ENCODE measurements around the gene DNAJC18. TPM values are rescaled to one million over a fixed set of nuclear protein-coding genes. Genes with fewer than 3 reads are reported as not detected.

The DNAJC18 gene
- total and polyA plus RNA-seq, 2 experiments from 2014 or later, result 13.4 to 18.9 TPM

DNA sequence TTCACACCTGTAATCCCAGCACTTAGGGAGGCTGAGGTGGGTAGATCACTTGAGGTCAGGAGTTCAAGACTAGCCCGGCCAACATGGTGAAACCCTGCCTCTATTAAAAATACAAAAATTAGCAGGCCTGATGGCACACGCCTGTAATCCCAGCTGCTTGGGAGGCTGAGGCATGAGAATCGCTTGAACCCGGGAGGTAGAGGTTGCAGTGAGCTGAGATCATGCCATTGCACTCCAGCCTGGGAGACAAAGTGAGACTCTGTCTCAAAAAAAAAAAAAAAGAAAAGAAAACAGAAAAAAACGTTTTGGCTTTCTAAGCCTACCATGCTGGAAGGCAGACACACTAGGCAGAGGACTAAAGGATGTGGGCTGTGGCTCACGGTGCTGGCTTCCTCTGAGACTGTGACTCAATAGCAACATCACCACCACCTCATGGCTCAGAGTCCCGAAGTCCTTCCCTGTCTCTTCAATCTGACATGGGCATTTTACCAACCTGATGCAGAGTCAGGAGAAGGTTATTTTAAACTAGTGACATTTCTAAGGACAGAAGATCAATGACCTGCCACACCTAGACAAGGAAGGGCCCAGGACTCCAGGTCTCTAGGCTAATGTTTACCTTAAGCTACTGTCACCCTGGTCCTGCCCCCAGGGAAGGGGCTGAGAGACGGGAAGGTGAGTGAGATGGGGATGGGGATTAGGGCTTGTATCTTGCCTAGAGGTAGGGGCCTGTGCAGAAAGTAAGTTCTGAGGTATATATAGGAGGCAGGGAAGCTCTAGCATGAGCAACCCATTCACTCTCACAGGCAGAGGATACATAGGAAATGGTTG is 19.5 kb upstream of the DNAJC18 start:
- H3F3A ChIP-seq (replicated peaks; ENCODE audit: low read depth), result 0 out of 2 replicates have a peak, but pooled peaks cover 11% of the 10 kb centered on the region
- peaks cover 21% of the 10 kb centered on the region for H3K27me3 Mint-ChIP-seq (ENCODE audit: insufficient read depth, low read depth, poor library complexity)
- H3K36me3 ChIP-seq (ENCODE audit: insufficient read depth), result no peaks in the 10 kb centered on the region; the same call in 1 of the 2 replicates
- ATAC-seq, result no peak
- TF ChIP-seq, protein P1, sequence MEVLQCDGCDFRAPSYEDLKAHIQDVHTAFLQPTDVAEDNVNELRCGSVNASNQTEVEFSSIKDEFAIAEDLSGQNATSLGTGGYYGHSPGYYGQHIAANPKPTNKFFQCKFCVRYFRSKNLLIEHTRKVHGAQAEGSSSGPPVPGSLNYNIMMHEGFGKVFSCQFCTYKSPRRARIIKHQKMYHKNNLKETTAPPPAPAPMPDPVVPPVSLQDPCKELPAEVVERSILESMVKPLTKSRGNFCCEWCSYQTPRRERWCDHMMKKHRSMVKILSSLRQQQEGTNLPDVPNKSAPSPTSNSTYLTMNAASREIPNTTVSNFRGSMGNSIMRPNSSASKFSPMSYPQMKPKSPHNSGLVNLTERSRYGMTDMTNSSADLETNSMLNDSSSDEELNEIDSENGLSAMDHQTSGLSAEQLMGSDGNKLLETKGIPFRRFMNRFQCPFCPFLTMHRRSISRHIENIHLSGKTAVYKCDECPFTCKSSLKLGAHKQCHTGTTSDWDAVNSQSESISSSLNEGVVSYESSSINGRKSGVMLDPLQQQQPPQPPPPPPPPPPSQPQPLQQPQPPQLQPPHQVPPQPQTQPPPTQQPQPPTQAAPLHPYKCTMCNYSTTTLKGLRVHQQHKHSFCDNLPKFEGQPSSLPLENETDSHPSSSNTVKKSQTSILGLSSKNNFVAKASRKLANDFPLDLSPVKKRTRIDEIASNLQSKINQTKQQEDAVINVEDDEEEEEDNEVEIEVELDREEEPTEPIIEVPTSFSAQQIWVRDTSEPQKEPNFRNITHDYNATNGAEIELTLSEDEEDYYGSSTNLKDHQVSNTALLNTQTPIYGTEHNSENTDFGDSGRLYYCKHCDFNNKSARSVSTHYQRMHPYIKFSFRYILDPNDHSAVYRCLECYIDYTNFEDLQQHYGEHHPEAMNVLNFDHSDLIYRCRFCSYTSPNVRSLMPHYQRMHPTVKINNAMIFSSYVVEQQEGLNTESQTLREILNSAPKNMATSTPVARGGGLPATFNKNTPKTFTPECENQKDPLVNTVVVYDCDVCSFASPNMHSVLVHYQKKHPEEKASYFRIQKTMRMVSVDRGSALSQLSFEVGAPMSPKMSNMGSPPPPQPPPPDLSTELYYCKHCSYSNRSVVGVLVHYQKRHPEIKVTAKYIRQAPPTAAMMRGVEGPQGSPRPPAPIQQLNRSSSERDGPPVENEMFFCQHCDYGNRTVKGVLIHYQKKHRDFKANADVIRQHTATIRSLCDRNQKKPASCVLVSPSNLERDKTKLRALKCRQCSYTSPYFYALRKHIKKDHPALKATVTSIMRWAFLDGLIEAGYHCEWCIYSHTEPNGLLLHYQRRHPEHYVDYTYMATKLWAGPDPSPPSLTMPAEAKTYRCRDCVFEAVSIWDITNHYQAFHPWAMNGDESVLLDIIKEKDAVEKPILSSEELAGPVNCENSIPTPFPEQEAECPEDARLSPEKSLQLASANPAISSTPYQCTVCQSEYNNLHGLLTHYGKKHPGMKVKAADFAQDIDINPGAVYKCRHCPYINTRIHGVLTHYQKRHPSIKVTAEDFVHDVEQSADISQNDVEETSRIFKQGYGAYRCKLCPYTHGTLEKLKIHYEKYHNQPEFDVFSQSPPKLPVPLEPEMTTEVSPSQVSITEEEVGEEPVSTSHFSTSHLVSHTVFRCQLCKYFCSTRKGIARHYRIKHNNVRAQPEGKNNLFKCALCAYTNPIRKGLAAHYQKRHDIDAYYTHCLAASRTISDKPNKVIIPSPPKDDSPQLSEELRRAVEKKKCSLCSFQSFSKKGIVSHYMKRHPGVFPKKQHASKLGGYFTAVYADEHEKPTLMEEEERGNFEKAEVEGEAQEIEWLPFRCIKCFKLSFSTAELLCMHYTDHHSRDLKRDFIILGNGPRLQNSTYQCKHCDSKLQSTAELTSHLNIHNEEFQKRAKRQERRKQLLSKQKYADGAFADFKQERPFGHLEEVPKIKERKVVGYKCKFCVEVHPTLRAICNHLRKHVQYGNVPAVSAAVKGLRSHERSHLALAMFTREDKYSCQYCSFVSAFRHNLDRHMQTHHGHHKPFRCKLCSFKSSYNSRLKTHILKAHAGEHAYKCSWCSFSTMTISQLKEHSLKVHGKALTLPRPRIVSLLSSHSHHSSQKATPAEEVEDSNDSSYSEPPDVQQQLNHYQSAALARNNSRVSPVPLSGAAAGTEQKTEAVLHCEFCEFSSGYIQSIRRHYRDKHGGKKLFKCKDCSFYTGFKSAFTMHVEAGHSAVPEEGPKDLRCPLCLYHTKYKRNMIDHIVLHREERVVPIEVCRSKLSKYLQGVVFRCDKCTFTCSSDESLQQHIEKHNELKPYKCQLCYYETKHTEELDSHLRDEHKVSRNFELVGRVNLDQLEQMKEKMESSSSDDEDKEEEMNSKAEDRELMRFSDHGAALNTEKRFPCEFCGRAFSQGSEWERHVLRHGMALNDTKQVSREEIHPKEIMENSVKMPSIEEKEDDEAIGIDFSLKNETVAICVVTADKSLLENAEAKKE (CRISPR knock-in tag; IDR thresholded peaks at IDR 0.05), result no peak
- TF ChIP-seq NANOG (IDR thresholded peaks at IDR 0.05; ENCODE audit: borderline replicate concordance) (no peak), ZNF114 (CRISPR knock-in tag; IDR thresholded peaks at IDR 0.05) (no peak)
- peaks cover 22% of the 10 kb centered on the region for H3K4me1 ChIP-seq (ENCODE audit: insufficient read depth)
- H3K9me2 ChIP-seq (ENCODE audit: insufficient read depth), result no peaks in the 10 kb centered on the region
- no peak overlapping the region for H3K4me2 ChIP-seq
- H3K36me3 Mint-ChIP-seq (ENCODE audit: low read depth), result no peaks in the 10 kb centered on the region
- H3K79me2 ChIP-seq (replicated peaks; ENCODE audit: insufficient read depth), result no peaks in the 10 kb centered on the region
- no peaks in the 10 kb centered on the region for H3K9me3 Mint-ChIP-seq
- DNase-seq (ENCODE audit: low spot score), result no peak
- no peak overlapping the region for H3K4me3 ChIP-seq
- no peak overlapping the region for H3K27ac Mint-ChIP-seq
- no peaks in the 10 kb centered on the region for H4K20me1 ChIP-seq (replicated peaks; ENCODE audit: insufficient read depth)
- H3K27ac ChIP-seq (ENCODE audit: low read depth), result no peak overlapping the region
- H3K4me3 Mint-ChIP-seq, result no peak overlapping the region; the same call in 2 of the 3 replicates
- H2AFZ ChIP-seq, result no peak overlapping the region; the same call in 1 of the 2 replicates
- H3K4me1 Mint-ChIP-seq, result peaks cover 33% of the 10 kb centered on the region
- no peaks in the 10 kb centered on the region for H3K27me3 ChIP-seq (ENCODE audit: insufficient read depth)

DNA sequence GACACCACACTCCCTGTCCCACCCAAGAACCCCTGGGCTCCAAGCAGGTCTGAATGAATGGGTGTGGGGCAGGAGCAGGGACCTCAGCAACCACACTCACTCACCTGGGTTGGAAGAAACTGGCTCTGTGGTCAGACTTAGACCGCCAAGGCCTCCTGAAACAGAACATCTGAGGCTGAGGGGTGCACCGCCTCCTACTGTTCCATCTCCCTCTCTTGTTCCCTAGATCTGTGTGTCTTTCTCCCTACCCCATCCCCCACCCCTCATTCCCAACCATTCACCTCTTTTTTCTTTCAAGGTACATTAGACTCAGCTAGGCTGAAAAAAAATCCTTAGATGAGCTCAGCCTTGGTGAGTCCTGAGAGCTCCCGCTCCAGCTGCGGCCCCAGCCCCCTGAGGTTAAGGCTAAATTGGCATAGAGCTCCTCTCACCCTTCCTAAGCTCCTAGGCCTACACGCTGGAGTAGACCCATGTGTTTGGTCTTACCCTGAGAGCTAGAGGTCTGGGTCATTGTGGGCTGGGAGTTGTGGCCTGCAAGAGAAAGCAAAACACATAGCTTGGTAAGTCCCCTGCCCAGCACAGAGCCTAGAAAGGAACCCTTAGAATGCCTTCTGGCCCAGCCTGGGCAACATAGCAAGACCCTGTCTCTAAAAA is 18.5 kb upstream of the DNAJC18 start:
- no peak for DNase-seq (ENCODE audit: low spot score)
- H3K4me3 ChIP-seq, result no peak overlapping the region
- H3F3A ChIP-seq (replicated peaks; ENCODE audit: low read depth), result 0 out of 2 replicates have a peak, but pooled peaks cover 11% of the 10 kb centered on the region
- H3K36me3 Mint-ChIP-seq (ENCODE audit: low read depth), result no peaks in the 10 kb centered on the region; the same call in 2 of the 3 replicates
- no peak overlapping the region for H3K27ac Mint-ChIP-seq
- peaks cover 30% of the 10 kb centered on the region for H3K4me1 Mint-ChIP-seq
- peaks cover 16% of the 10 kb centered on the region for H3K4me1 ChIP-seq (ENCODE audit: insufficient read depth)
- H4K20me1 ChIP-seq (replicated peaks; ENCODE audit: insufficient read depth), result no peaks in the 10 kb centered on the region
- peaks cover 17% of the 10 kb centered on the region for H3K27me3 Mint-ChIP-seq (ENCODE audit: insufficient read depth, low read depth, poor library complexity)
- no peak for ATAC-seq
- H3K9me2 ChIP-seq (ENCODE audit: insufficient read depth), result no peaks in the 10 kb centered on the region
- no peak for TF ChIP-seq REST (IDR thresholded peaks at IDR 0.05; ENCODE audit: unreplicated experiment)
- TF ChIP-seq, protein P2, sequence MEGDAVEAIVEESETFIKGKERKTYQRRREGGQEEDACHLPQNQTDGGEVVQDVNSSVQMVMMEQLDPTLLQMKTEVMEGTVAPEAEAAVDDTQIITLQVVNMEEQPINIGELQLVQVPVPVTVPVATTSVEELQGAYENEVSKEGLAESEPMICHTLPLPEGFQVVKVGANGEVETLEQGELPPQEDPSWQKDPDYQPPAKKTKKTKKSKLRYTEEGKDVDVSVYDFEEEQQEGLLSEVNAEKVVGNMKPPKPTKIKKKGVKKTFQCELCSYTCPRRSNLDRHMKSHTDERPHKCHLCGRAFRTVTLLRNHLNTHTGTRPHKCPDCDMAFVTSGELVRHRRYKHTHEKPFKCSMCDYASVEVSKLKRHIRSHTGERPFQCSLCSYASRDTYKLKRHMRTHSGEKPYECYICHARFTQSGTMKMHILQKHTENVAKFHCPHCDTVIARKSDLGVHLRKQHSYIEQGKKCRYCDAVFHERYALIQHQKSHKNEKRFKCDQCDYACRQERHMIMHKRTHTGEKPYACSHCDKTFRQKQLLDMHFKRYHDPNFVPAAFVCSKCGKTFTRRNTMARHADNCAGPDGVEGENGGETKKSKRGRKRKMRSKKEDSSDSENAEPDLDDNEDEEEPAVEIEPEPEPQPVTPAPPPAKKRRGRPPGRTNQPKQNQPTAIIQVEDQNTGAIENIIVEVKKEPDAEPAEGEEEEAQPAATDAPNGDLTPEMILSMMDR (conservative IDR thresholded peaks at IDR 0.05; ENCODE audit: low read depth in 2 of 2), result peak in 1 of 2 experiments; percentile 29; a peak in 2 of 4 replicates
- H2AFZ ChIP-seq, result no peak overlapping the region
- no peaks in the 10 kb centered on the region for H3K27me3 ChIP-seq (ENCODE audit: insufficient read depth)
- no peaks in the 10 kb centered on the region for H3K79me2 ChIP-seq (replicated peaks; ENCODE audit: insufficient read depth)
- no peak overlapping the region for H3K4me2 ChIP-seq
- H3K4me3 Mint-ChIP-seq, result no peak overlapping the region
- H3K36me3 ChIP-seq (ENCODE audit: insufficient read depth), result no peaks in the 10 kb centered on the region; the same call in 1 of the 2 replicates
- H3K9me3 Mint-ChIP-seq, result no peaks in the 10 kb centered on the region
- H3K27ac ChIP-seq (ENCODE audit: low read depth), result no peak overlapping the region
